GM23338 (cell line): ENCODE results near the gene MKLN1. TPM values are rescaled to one million over a fixed set of nuclear protein-coding genes. Genes with fewer than 3 reads are reported as not detected.

Source experiments
- ATAC-seq: fragments of 200-7000 bp; cut with Tn5 transposase; 3 replicates; pipeline ENCODE4 v1.9.1; 2020
- DNase-seq: peaks from one replicate; pipeline ENCODE4 v3.0.0-alpha.2; 2015; ENCODE audit warnings: low spot score
- H2AFZ ChIP-seq: fragments of 200-600 bp; sonication (generic); 2 replicates; pipeline ENCODE4 v1.8.0; 2016; ENCODE audit warnings: antibody characterized with exemption, mild to moderate bottlenecking, moderate library complexity
- H3F3A ChIP-seq: fragments of 200-600 bp; sonication (generic); replicated peaks from 2 replicates; pipeline ENCODE4 v1.8.0; 2017; ENCODE audit warnings: antibody characterized with exemption, mixed run types, low read depth
- H3K27ac ChIP-seq: fragments of 200-600 bp; sonication (generic); 2 replicates; pipeline ENCODE4 v1.6.1; 2016; ENCODE audit warnings: low read depth
- H3K27me3 ChIP-seq: fragments of 200-600 bp; sonication (generic); 2 replicates; pipeline ENCODE4 v1.8.0; 2016; ENCODE audit warnings: mild to moderate bottlenecking, mixed run types, moderate library complexity; ENCODE audit not compliant: insufficient read depth
- H3K36me3 ChIP-seq: fragments of 200-600 bp; sonication (generic); 2 replicates; pipeline ENCODE4 v1.8.0; 2016; ENCODE audit warnings: mild to moderate bottlenecking; ENCODE audit not compliant: insufficient read depth
- H3K4me1 ChIP-seq: fragments of 200-600 bp; sonication (generic); 2 replicates; pipeline ENCODE4 v1.8.0; 2016; ENCODE audit warnings: mild to moderate bottlenecking, moderate library complexity; ENCODE audit not compliant: insufficient read depth
- H3K4me2 ChIP-seq: fragments of 200-600 bp; sonication (generic); 2 replicates; pipeline ENCODE4 v1.7.1; 2017; ENCODE audit warnings: mixed run types
- H3K4me3 ChIP-seq: fragments of 200-600 bp; sonication (generic); 2 replicates; pipeline ENCODE4 v1.6.1; 2016; ENCODE audit warnings: mixed run types
- H3K79me2 ChIP-seq: fragments of 200-600 bp; sonication (generic); replicated peaks from 2 replicates; pipeline ENCODE4 v1.8.0; 2017; ENCODE audit warnings: mild to moderate bottlenecking; ENCODE audit not compliant: insufficient read depth
- H3K9me2 ChIP-seq: fragments of 200-600 bp; sonication (generic); 2 replicates; pipeline ENCODE4 v1.8.0; 2017; ENCODE audit not compliant: insufficient read depth
- H4K20me1 ChIP-seq: fragments of 200-600 bp; sonication (generic); replicated peaks from 2 replicates; pipeline ENCODE4 v1.8.0; 2017; ENCODE audit warnings: mild to moderate bottlenecking; ENCODE audit not compliant: insufficient read depth
- H3K27ac Mint-ChIP-seq: 2 replicates; pipeline ENCODE4 v1.8.0; 2020; ENCODE audit warnings: inconsistent platforms, mild to moderate bottlenecking, moderate library complexity, mixed read lengths
- H3K27me3 Mint-ChIP-seq: 3 replicates; pipeline ENCODE4 v1.8.0; 2022; ENCODE audit warnings: low read depth, mild to moderate bottlenecking, moderate library complexity, mixed read lengths, inconsistent platforms; ENCODE audit not compliant: insufficient read depth, poor library complexity
- H3K36me3 Mint-ChIP-seq: 3 replicates; pipeline ENCODE4 v1.8.0; 2021; ENCODE audit warnings: low read depth, mild to moderate bottlenecking, inconsistent platforms, moderate library complexity, mixed read lengths
- H3K4me1 Mint-ChIP-seq: 3 replicates; pipeline ENCODE4 v1.8.0; 2020; ENCODE audit warnings: mild to moderate bottlenecking, inconsistent platforms, mixed read lengths
- H3K4me3 Mint-ChIP-seq: 3 replicates; pipeline ENCODE4 v1.8.0; 2021; ENCODE audit warnings: moderate library complexity, mild to moderate bottlenecking, inconsistent platforms, mixed read lengths
- H3K9me3 Mint-ChIP-seq: 3 replicates; pipeline ENCODE4 v1.8.0; 2020; ENCODE audit warnings: moderate library complexity, mild to moderate bottlenecking, inconsistent platforms, mixed read lengths
- CREB1 ChIP-seq: fragments of 250-450 bp; sonication (Bioruptor Pico); IDR thresholded peaks from 2 replicates; pipeline ENCODE4 v1.5.0; 2020; ENCODE audit warnings: low read depth, mild to moderate bottlenecking, moderate library complexity
- CTCF ChIP-seq, 2 experiments: fragments of 200-600 bp in 1 of 2; sonication (generic) in 1 of 2; conservative IDR thresholded peaks; 2 replicates each; pipeline versions ENCODE4 v1.5.1 to v1.6.1; 2016 to 2017; ENCODE audit warnings: antibody characterized with exemption in 2 of 2, low read depth in 2 of 2, mild to moderate bottlenecking in 2 of 2, moderate library complexity in 1 of 2
- ETS1 ChIP-seq: IDR thresholded peaks from 2 replicates; pipeline ENCODE4 v1.6.1; 2016; ENCODE audit warnings: antibody characterized with exemption
- EZH2 ChIP-seq: fragments of 200-600 bp; sonication (generic); IDR thresholded peaks from one replicate; pipeline ENCODE4 v1.8.0; 2017; ENCODE audit warnings: antibody characterized with exemption, mild to moderate bottlenecking, low read depth; ENCODE audit not compliant: unreplicated experiment
- EZH2phosphoT487 ChIP-seq: fragments of 200-600 bp; sonication (generic); IDR thresholded peaks from one replicate; pipeline ENCODE4 v1.8.1; 2018; ENCODE audit warnings: antibody characterized with exemption; ENCODE audit not compliant: unreplicated experiment
- JUNB ChIP-seq: IDR thresholded peaks from one replicate; pipeline ENCODE4 v1.6.1; 2016; ENCODE audit warnings: antibody characterized with exemption; ENCODE audit not compliant: unreplicated experiment
- NANOG ChIP-seq: IDR thresholded peaks from 2 replicates; pipeline ENCODE4 v1.6.1; 2016; ENCODE audit warnings: antibody characterized with exemption, borderline replicate concordance
- POLR2AphosphoS5 ChIP-seq: IDR thresholded peaks from 2 replicates; pipeline ENCODE4 v1.6.1; 2016; ENCODE audit warnings: antibody characterized with exemption, low read depth
- REST ChIP-seq: IDR thresholded peaks from one replicate; pipeline ENCODE4 v1.6.1; 2018; ENCODE audit warnings: antibody characterized with exemption; ENCODE audit not compliant: unreplicated experiment
- STAT1 ChIP-seq: IDR thresholded peaks from one replicate; pipeline ENCODE4 v1.6.1; 2016; ENCODE audit warnings: antibody characterized with exemption; ENCODE audit not compliant: unreplicated experiment
- ZNF114 ChIP-seq: fragments of 250-450 bp; sonication (Bioruptor Pico); IDR thresholded peaks from 2 replicates; pipeline ENCODE4 v1.5.0; 2020; ENCODE audit warnings: mild to moderate bottlenecking, moderate library complexity
- ZNF331 ChIP-seq: fragments of 250-450 bp; sonication (Bioruptor Pico); IDR thresholded peaks from 2 replicates; pipeline ENCODE4 v1.5.0; 2020; ENCODE audit warnings: low read depth, mild to moderate bottlenecking, moderate library complexity
- ZNF462 ChIP-seq: fragments of 250-450 bp; sonication (Bioruptor Pico); IDR thresholded peaks from 2 replicates; pipeline ENCODE4 v1.5.0; 2020; ENCODE audit warnings: mild to moderate bottlenecking, moderate library complexity
- polyA plus RNA-seq: library from polyadenylated mRNA; unstranded; fragments of >200 nt; fragmentation: Nextera tagmentation; extraction: Ambion mirVana; gene quantifications from 2 replicates; pipeline ENCODE4 v1.2.1, GENCODE V29; 2016
- total RNA-seq: library from RNA; depleted of rRNA; stranded (reverse); fragments of >200 nt; shearing (Covaris generic); gene quantifications from 2 replicates; pipeline ENCODE4 v1.2.3, GENCODE V29; 2014

The MKLN1 gene
- total and polyA plus RNA-seq, 2 experiments from 2014 or later = 25.3 to 46.5 TPM

GRCh38 chr7:131385039-131385605, 57.4 kb downstream of the MKLN1 start:
- Histone ChIP-seq H3K36me3 (no peaks in the 10 kb centered on the region), H3K27ac (no peak overlapping the region), H2AFZ (no peak overlapping the region), H3K9me2 (no peaks in the 10 kb centered on the region), H4K20me1 (no peaks in the 10 kb centered on the region), H3F3A (no peaks in the 10 kb centered on the region), H3K4me2 (no peak overlapping the region), H3K27me3 (no peaks in the 10 kb centered on the region), H3K4me3 (no peak overlapping the region), H3K4me1 (peaks cover 20% of the 10 kb centered on the region), H3K79me2 (peaks cover 68% of the 10 kb centered on the region)
- H3K27ac Mint-ChIP-seq = no peak overlapping the region
- H3K9me3 Mint-ChIP-seq = no peaks in the 10 kb centered on the region
- ATAC-seq (no peak), DNase-seq (no peak)
- TF ChIP-seq STAT1 (no peak), ZNF114 (no peak), JUNB (no peak), ETS1 (no peak), POLR2AphosphoS5 (no peak), ZNF462 (CRISPR knock-in tag) (no peak), ZNF331 (no peak), CTCF (conservative IDR thresholded peaks at IDR 0.05; ENCODE audit: low read depth in 2 of 2) (no peak), REST (no peak), NANOG (no peak), EZH2 (no peak), CREB1 (CRISPR knock-in tag) (no peak), EZH2phosphoT487 (no peak)
- H3K4me1 Mint-ChIP-seq = peaks cover 13% of the 10 kb centered on the region
- H3K36me3 Mint-ChIP-seq = peaks cover 12% of the 10 kb centered on the region; the same call in 2 of the 3 replicates
- no peak overlapping the region for H3K4me3 Mint-ChIP-seq
- H3K27me3 Mint-ChIP-seq = peaks cover 2% of the 10 kb centered on the region
